Stimulated activated CD4-positive, alpha-beta T cell treated with anti-CD3 and anti-CD28 coated beads, Interleukin-15, amount 100 ng/mL, for 48 hours (primary cell): ENCODE results near the gene PRAMEF2.
"Not testable (repeated sequence)": the region's sequence is repeated elsewhere in the genome, so short reads cannot be mapped to it uniquely, and the experiment has no call there.

Experiments
- DNase-seq, 2 donors: peaks; one replicate each; pipeline ENCODE4 v3.0.0-alpha.2; 2020; ENCODE audit warnings: low read depth in 2 of 2

Gene PRAMEF2

GRCh38 chr1:12856786-12857185 lies at the start of gene PRAMEF2:
Gene PRAMEF2 (plus strand): TSS chr1:12857086. CDS start chr1:12859010, 1,924 bp downstream.
- not testable (repeated sequence) for DNase-seq

- DNase-seq = no peak
These were observed 47.0 kb upstream of the PRAMEF2 start for GRCh38 chr1:12809933-12810332.

GRCh38 chr1:12810691-12811408 lies 46.0 kb upstream of the PRAMEF2 start:
- no peak for DNase-seq

GRCh38 chr1:12811409-12811784 lies 45.5 kb upstream of the PRAMEF2 start:
- no peak for DNase-seq

- not testable (repeated sequence) for DNase-seq
These were observed 37.8 kb upstream of the PRAMEF2 start for GRCh38 chr1:12819061-12819460.

- DNase-seq = not testable (repeated sequence)
These were observed 25.6 kb upstream of the PRAMEF2 start, which contains the start of gene PRAMEF11 for GRCh38 chr1:12831310-12831709. Gene PRAMEF11 (minus strand): TSS chr1:12831410. CDS start chr1:12828789, 2,621 bp downstream.

- not testable (repeated sequence) for DNase-seq
These were observed 23.6 kb upstream of the PRAMEF2 start for GRCh38 chr1:12833251-12833650.

GRCh38 chr1:12848620-12849019 lies 8.3 kb upstream of the PRAMEF2 start, which contains the start of gene HNRNPCL1:
Gene HNRNPCL1 (minus strand): TSS chr1:12848720. CDS start chr1:12848289, 431 bp downstream.
- DNase-seq = not testable (repeated sequence)

- no peak for DNase-seq
These were observed 5.1 kb upstream of the PRAMEF2 start for GRCh38 chr1:12851779-12852178.

GRCh38 chr1:12863131-12863880 lies 6.4 kb downstream of the PRAMEF2 start:
- not testable (repeated sequence) for DNase-seq

GRCh38 chr1:12878453-12878852 lies 21.6 kb downstream of the PRAMEF2 start:
- DNase-seq = not testable (repeated sequence)

- DNase-seq = not testable (repeated sequence)
These were observed 29.2 kb downstream of the PRAMEF2 start, which contains the start of gene PRAMEF4 for GRCh38 chr1:12886101-12886500. Gene PRAMEF4 (minus strand): TSS chr1:12886201. CDS start chr1:12883394, 2,807 bp downstream.

GRCh38 chr1:12898170-12898569 lies 41.3 kb downstream of the PRAMEF2 start, which contains the start of gene PRAMEF10:
Gene PRAMEF10 (minus strand): TSS chr1:12898270. CDS start chr1:12895847, 2,423 bp downstream.
- not testable (repeated sequence) for DNase-seq

GRCh38 chr1:12899186-12899585 lies 42.3 kb downstream of the PRAMEF2 start:
- DNase-seq = not testable (repeated sequence)

GRCh38 chr1:12903793-12904572 lies 47.1 kb downstream of the PRAMEF2 start:
- not testable (repeated sequence) for DNase-seq
